Stomach (tissue), 9 donors: ENCODE results near the gene BAZ2B. TPM values are rescaled to one million over a fixed set of nuclear protein-coding genes. Genes with fewer than 3 reads are reported as not detected.
"Not testable (repeated sequence)": the region's sequence is repeated elsewhere in the genome, so short reads cannot be mapped to it uniquely, and the experiment has no call there.

Source experiments
- DNase-seq, 2 donors: peaks; one replicate each; pipeline versions ENCODE4 v3.0.0 to v3.0.0-alpha.2; 2013 to 2019
- H3K27ac ChIP-seq, 5 donors: fragments of 200-600 bp in 4 of 5; sonication (generic) in 4 of 5; one replicate each; pipeline ENCODE4 v1.5.1; 2013 to 2019; ENCODE audit warnings: mild to moderate bottlenecking in 1 of 5, moderate library complexity in 1 of 5
- H3K27me3 ChIP-seq, 3 donors: fragments of 200-600 bp; sonication (generic); one replicate each; pipeline ENCODE4 v1.5.1; 2017 to 2019; ENCODE audit warnings: mixed run types in 1 of 3
- H3K36me3 ChIP-seq, 4 donors: fragments of 200-600 bp; sonication (generic); 1 replicate in 3 of 4; 2 replicates in 1 of 4; pipeline ENCODE4 v1.5.1; 2016 to 2019
- H3K4me1 ChIP-seq, 4 donors: fragments of 200-600 bp; sonication (generic); one replicate each; pipeline ENCODE4 v1.5.1; 2016 to 2019
- H3K4me3 ChIP-seq, 4 donors: fragments of 200-600 bp; sonication (generic) in 3 of 4; one replicate each; pipeline ENCODE4 v1.5.1; 2016 to 2019; ENCODE audit warnings: mild to moderate bottlenecking in 1 of 4
- H3K9me3 ChIP-seq, 4 donors: fragments of 200-600 bp; sonication (generic); one replicate each; pipeline ENCODE4 v1.5.1; 2016 to 2019
- EP300 ChIP-seq: sonication (generic); formaldehyde crosslinking; IDR thresholded peaks from one replicate; pipeline ENCODE4 v1.6.1; 2017; ENCODE audit warnings: antibody characterized with exemption
- POLR2A ChIP-seq, 4 donors: fragments of 450-650 bp; IDR thresholded peaks; one replicate each; pipeline ENCODE4 v1.6.1; 2016; ENCODE audit warnings: antibody characterized with exemption in 4 of 4, control low read depth in 2 of 4, mild to moderate bottlenecking in 1 of 4, moderate library complexity in 1 of 4
- POLR2AphosphoS5 ChIP-seq, 3 donors: sonication (generic); formaldehyde crosslinking; IDR thresholded peaks; one replicate each; pipeline ENCODE4 v1.6.1; 2016; ENCODE audit warnings: antibody characterized with exemption in 3 of 3
- WGBS, 5 donors: extraction: QIAGEN DNeasy Blood & Tissue Kit in 3 of 5; methylation state at CpG; one replicate each; pipeline versions ENCODE4 v1.1.5 to v1.1.7; 2013 to 2018; 5-methylcytosine and 5-hydroxymethylcytosine counted together
- intact Hi-C: fragments of 100-400 bp; cut with DNase I; formaldehyde crosslinking; loops from one replicate; pipeline ENCODE4 v1.15.1; 2023; ENCODE audit warnings: low total_unique reads
- polyA plus RNA-seq, 3 donors: library from polyadenylated mRNA; stranded (reverse); fragments of 200-250 nt; gene quantifications; one replicate each; pipeline ENCODE4 v1.2.3, GENCODE V29; 2013
- total RNA-seq, 5 donors: library from RNA; depleted of rRNA; stranded (reverse); fragments of >200 nt; gene quantifications; one replicate each; pipeline versions ENCODE4 v1.1.0 to v1.2.3, GENCODE V29; 2014 to 2016
- TF ChIP-seq, protein P1 (sequence below), 7 experiments: fragments of 450-650 bp in 4 of 7; fragments of 200-600 bp in 3 of 7; sonication (generic) in 3 of 7; IDR thresholded peaks; one replicate each; pipeline ENCODE4 v1.5.1; 2016 to 2019; ENCODE audit warnings: antibody characterized with exemption in 7 of 7, control low read depth in 2 of 7, mild to moderate bottlenecking in 1 of 7
- donor health status: healthy with polysubstance abuse.
- donor health status: Bipolar disorder and iron deficiency.
- donor health status: healthy.

Gene BAZ2B
- total and polyA plus RNA-seq, 8 donors = 7.2 to 245 (median 59.2) TPM

DNA sequence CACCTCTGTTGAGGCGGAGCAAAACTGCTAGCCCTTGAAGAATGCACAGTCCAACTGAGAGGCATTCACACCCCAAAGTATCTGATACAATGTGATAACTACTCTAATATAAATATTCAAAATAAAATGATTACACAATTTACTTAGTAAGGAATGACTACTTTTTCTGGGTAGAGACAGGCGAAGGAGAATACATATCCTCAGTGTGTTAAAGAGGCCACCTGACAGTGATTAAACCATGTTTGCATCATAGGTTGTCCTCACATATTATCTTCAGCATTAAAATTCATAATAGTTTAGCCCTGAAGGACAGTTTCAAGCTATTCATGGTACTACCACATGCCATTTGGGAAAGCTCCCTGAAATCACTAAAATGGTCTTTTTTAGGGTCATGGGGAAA lies 16.9 kb upstream of the BAZ2B start:
- H3K27ac ChIP-seq = no peak overlapping the region
- H3K27me3 ChIP-seq = no peaks in the 10 kb centered on the region
- 91 to 98% (median 95%) methylated on average over 2 of the region's 2 CpGs for WGBS, 5 donors
- TF ChIP-seq POLR2AphosphoS5 (IDR thresholded peaks at IDR 0.05) = no peak
- TF ChIP-seq, protein P1, sequence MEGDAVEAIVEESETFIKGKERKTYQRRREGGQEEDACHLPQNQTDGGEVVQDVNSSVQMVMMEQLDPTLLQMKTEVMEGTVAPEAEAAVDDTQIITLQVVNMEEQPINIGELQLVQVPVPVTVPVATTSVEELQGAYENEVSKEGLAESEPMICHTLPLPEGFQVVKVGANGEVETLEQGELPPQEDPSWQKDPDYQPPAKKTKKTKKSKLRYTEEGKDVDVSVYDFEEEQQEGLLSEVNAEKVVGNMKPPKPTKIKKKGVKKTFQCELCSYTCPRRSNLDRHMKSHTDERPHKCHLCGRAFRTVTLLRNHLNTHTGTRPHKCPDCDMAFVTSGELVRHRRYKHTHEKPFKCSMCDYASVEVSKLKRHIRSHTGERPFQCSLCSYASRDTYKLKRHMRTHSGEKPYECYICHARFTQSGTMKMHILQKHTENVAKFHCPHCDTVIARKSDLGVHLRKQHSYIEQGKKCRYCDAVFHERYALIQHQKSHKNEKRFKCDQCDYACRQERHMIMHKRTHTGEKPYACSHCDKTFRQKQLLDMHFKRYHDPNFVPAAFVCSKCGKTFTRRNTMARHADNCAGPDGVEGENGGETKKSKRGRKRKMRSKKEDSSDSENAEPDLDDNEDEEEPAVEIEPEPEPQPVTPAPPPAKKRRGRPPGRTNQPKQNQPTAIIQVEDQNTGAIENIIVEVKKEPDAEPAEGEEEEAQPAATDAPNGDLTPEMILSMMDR (IDR thresholded peaks at IDR 0.05) = no peak
- no peak for TF ChIP-seq POLR2A (IDR thresholded peaks at IDR 0.05)
- TF ChIP-seq EP300 = no peak
- H3K36me3 ChIP-seq = no peaks in the 10 kb centered on the region
- no peak overlapping the region for H3K4me3 ChIP-seq
- intact Hi-C loops = no loop called here
- H3K9me3 ChIP-seq = no peaks in the 10 kb centered on the region
- DNase-seq = no peak
- H3K4me1 ChIP-seq = peaks cover 0 to 3% (median 0%) of the 10 kb centered on the region in 4 donors

DNA sequence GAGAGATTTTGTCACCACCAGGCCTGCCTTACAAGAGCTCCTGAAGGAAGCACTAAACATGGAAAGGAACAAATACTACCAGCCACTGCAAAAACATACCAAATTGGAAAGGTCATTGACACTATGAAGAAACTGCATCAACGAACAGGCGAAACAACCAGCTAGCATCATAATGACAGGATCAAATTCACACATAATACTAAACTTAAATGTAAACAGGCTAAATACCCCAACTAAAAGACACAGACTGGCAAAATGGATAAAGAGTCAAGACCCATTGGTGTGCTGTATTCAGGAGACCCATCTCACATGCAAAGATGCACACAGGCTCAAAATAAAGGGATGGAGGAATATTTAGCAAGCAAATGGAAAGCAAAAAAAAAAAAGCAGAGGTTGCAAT lies 9.3 kb upstream of the BAZ2B start:
- not testable (repeated sequence) for H3K4me3 ChIP-seq

DNA sequence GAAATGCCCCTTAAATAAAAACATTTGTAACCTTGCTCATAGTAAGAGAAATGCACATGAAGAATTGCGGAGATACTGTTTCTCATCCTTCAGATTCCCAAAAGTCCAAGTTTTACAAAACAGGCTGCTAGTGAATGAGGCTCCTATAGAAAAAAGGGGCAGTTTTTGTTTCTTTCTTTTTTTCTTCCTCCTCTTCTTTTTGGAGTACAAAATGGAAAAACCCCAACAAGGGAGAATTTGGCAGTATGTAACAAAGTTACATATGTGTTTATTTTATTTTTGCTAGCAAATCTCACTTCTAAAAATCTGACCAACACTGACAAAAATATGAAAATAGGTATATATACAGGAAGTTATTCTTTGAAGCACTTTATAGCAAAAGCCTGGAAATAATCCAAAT lies 7.1 kb upstream of the BAZ2B start:
- Histone ChIP-seq H3K27ac (no peak overlapping the region), H3K4me3 (no peak overlapping the region), H3K4me1 (peaks cover 5 to 24% (median 9%) of the 10 kb centered on the region in 4 donors), H3K9me3 (no peaks in the 10 kb centered on the region), H3K36me3 (no peaks in the 10 kb centered on the region), H3K27me3 (no peaks in the 10 kb centered on the region)
- DNase-seq = no peak
- no peak for TF ChIP-seq POLR2A (IDR thresholded peaks at IDR 0.05)
- no peak for TF ChIP-seq EP300
- 88 to 100% (median 96%) methylated on average over 1 of the region's 1 CpG for WGBS, 5 donors
- intact Hi-C loops = no loop called here

More for the DNA sequence above, 9.3 kb upstream of the BAZ2B start:
- H3K4me1 ChIP-seq, H3K27me3 ChIP-seq, intact Hi-C loops, H3K27ac ChIP-seq, H3K9me3 ChIP-seq, H3K36me3 ChIP-seq, DNase-seq: not testable (repeated sequence)
- 92 to 98% (median 95%) methylated on average over 2 of the region's 2 CpGs for WGBS, 5 donors

DNA sequence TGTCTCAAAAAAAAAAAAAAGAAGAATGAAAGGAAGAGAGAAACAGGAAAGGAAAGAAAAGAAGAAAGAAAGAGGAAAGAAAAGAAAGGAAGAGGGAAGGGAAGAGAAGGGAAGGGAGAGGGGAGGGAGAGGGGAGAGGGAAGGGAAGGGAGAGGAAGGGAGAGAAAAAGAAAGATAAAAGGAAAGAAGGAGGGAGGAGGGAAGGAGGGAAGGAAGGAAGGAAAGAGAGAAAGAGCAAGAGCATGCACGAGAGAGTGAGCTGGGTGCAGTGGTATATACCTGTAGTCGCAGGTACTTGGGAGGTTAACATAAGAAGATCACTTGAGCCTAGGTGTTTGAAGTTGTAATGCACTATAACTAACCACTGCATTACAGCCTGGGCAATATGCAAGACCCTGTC lies 6.6 kb upstream of the BAZ2B start:
- no peaks in the 10 kb centered on the region for H3K27me3 ChIP-seq
- WGBS, 5 donors = 85 to 93% (median 89%) methylated on average over 2 of the region's 2 CpGs
- intact Hi-C loops = no loop called here
- no peak for DNase-seq
- no peak overlapping the region for H3K27ac ChIP-seq
- H3K4me3 ChIP-seq = no peak overlapping the region
- H3K4me1 ChIP-seq = peaks cover 6 to 29% (median 12%) of the 10 kb centered on the region in 4 donors
- TF ChIP-seq EP300 (no peak), POLR2AphosphoS5 (IDR thresholded peaks at IDR 0.05) (no peak), POLR2A (IDR thresholded peaks at IDR 0.05) (no peak)
- TF ChIP-seq, protein P1 (IDR thresholded peaks at IDR 0.05) = no peak
- H3K36me3 ChIP-seq = no peaks in the 10 kb centered on the region
- H3K9me3 ChIP-seq = no peaks in the 10 kb centered on the region

DNA sequence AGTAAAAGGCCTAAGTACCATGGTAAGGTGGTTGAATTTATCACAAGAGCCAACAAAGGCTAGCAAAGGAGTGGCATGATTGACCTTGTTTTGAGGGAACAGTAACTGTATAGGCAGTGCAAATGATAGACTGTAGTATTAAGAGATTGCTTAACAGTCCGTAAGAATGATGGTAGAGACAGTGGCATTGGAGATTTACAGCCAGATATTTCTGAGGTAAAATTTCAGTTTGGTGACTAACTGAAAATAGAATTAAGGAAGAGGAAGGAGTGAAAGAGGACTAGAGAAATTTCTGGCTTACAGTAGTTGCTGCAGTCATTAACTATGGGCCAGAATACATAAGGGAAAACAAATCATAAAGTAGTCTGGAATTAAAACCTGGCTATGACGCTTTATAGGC lies 4.4 kb upstream of the BAZ2B start:
- Histone ChIP-seq H3K4me3 (no peak overlapping the region), H3K9me3 (no peaks in the 10 kb centered on the region), H3K27me3 (no peaks in the 10 kb centered on the region), H3K36me3 (no peaks in the 10 kb centered on the region), H3K4me1 (peaks cover 6 to 40% (median 21%) of the 10 kb centered on the region in 4 donors), H3K27ac (peak overlapping the region in 1 of 5 donors; percentile 23)
- no peak for DNase-seq
- WGBS, 5 donors = 84 to 90% (median 86%) methylated on average over 2 of the region's 2 CpGs
- TF ChIP-seq POLR2AphosphoS5 (IDR thresholded peaks at IDR 0.05) (no peak), EP300 (no peak), POLR2A (IDR thresholded peaks at IDR 0.05) (no peak)
- TF ChIP-seq, protein P1 (IDR thresholded peaks at IDR 0.05) = no peak
- intact Hi-C loops = no loop called here
